Ovary (tissue), 9 donors: ENCODE measurements around the gene TIGD2. TPM values are rescaled to one million over a fixed set of nuclear protein-coding genes. Genes with fewer than 3 reads are reported as not detected.

ENCODE experiments used
- DNase-seq, 5 donors: peaks; one replicate each; pipeline ENCODE4 v3.0.0-alpha.2; 2019 to 2020
- H3K27ac ChIP-seq, 2 donors: fragments of 200-600 bp; one replicate each; pipeline versions ENCODE4 v1.5.1 to v1.8.0; 2019 to 2022
- H3K27me3 ChIP-seq: fragments of 200-600 bp; one replicate; pipeline ENCODE4 v1.8.0; 2022
- H3K36me3 ChIP-seq: fragments of 200-600 bp; sonication (generic); one replicate; pipeline ENCODE4 v1.5.1; 2019
- H3K4me1 ChIP-seq: one replicate; pipeline ENCODE4 v1.8.1; 2013; ENCODE audit warnings: mild to moderate bottlenecking, moderate library complexity; ENCODE audit not compliant: insufficient read depth
- H3K4me3 ChIP-seq: fragments of 200-600 bp; sonication (generic); one replicate; pipeline ENCODE4 v1.5.1; 2017
- H3K9me3 ChIP-seq, 2 donors: fragments of 200-600 bp in 1 of 2; sonication (generic) in 1 of 2; one replicate each; pipeline versions ENCODE4 v1.5.1 to v1.8.1; 2013 to 2019; ENCODE audit warnings: mild to moderate bottlenecking in 1 of 2, moderate library complexity in 1 of 2
- EP300 ChIP-seq: sonication (generic); formaldehyde crosslinking; IDR thresholded peaks from one replicate; pipeline ENCODE4 v1.6.1; 2017; ENCODE audit warnings: antibody characterized with exemption
- POLR2A ChIP-seq: fragments of 450-650 bp; IDR thresholded peaks from one replicate; pipeline ENCODE4 v1.6.1; 2017; ENCODE audit warnings: antibody characterized with exemption, mild to moderate bottlenecking, moderate library complexity
- WGBS, 3 donors: extraction: QIAGEN DNeasy Blood & Tissue Kit in 1 of 3; methylation state at CpG; one replicate each; pipeline versions ENCODE4 v1.1.5 to v1.1.7; 2013 to 2017; 5-methylcytosine and 5-hydroxymethylcytosine counted together
- intact Hi-C, 4 donors: fragments of 100-400 bp; cut with DNase I; formaldehyde crosslinking; loops; one replicate each; pipeline versions ENCODE4 v1.11.0 to v1.15.1; 2022 to 2023
- polyA plus RNA-seq, 2 donors: library from polyadenylated mRNA; stranded (reverse); fragments of 200-250 nt in 1 of 2; fragments of 350-450 nt in 1 of 2; fragmentation: Illumina TruSeq in 1 of 2; extraction: RNeasy Lipid Tissue Mini Kit (QIAGEN cat#74804) in 1 of 2; gene quantifications; one replicate each; pipeline ENCODE4 v1.2.3, GENCODE V29; 2013 to 2014
- total RNA-seq, 7 donors: library from RNA; depleted of rRNA in 2 of 7; stranded (reverse); fragments of >200 nt in 2 of 7; fragmentation: NEBNext Ultra II Directional in 3 of 7; extraction: Animal tissue kit (Norgen Biotek cat#: 25700) in 3 of 7; gene quantifications; one replicate each; pipeline versions ENCODE4 v1.1.0 to v1.2.4, GENCODE V29; 2016 to 2023
- TF ChIP-seq, protein P1 (sequence below), 3 donors: fragments of 450-650 bp in 2 of 3; fragments of 200-600 bp in 1 of 3; IDR thresholded peaks; one replicate each; pipeline versions ENCODE4 v1.5.1 to v1.8.0; 2016 to 2022; ENCODE audit warnings: antibody characterized with exemption in 3 of 3, mild to moderate bottlenecking in 1 of 3
- donor health status: DM: no; HTN: no; CAD: no; lungs with moderate emphysema.
- donor health status: DM: no; HTN: no; CAD: no.
- donor health status: Bipolar disorder and iron deficiency.
- donor health status: DM: yes; HTN: yes; CAD: no.
- donor health status: DM: no; HTN: no; CAD: no.
- donor health status: DM: yes; HTN: yes; CAD: no.

TIGD2 gene
- total and polyA plus RNA-seq, 9 donors, result 1.5 to 4.0 (median 2.4) TPM

DNA sequence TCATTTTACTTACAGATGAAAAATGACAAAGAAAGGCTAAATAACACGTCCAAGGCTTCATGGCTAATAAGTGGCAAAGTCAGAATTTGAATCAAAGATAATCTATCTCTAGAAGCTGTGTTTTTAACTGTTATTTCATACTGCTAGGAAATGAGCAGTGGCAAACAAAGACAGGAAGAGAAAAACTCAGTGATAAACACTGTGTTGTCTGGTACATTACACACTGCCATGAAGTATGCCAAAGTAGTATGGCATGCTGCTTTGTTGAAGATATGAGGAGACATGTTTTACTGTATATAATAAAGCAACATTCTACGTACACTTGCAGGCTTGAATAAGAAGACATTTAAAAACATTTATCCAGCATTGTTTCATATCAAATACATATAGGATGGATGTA, 49.5 kb downstream of the TIGD2 start:
- Histone ChIP-seq H3K36me3 (no peaks in the 10 kb centered on the region), H3K4me1 (no peaks in the 10 kb centered on the region), H3K27ac (no peak overlapping the region), H3K9me3 (no peaks in the 10 kb centered on the region), H3K4me3 (no peak overlapping the region), H3K27me3 (no peaks in the 10 kb centered on the region)
- no peak for TF ChIP-seq EP300
- TF ChIP-seq, protein P1, sequence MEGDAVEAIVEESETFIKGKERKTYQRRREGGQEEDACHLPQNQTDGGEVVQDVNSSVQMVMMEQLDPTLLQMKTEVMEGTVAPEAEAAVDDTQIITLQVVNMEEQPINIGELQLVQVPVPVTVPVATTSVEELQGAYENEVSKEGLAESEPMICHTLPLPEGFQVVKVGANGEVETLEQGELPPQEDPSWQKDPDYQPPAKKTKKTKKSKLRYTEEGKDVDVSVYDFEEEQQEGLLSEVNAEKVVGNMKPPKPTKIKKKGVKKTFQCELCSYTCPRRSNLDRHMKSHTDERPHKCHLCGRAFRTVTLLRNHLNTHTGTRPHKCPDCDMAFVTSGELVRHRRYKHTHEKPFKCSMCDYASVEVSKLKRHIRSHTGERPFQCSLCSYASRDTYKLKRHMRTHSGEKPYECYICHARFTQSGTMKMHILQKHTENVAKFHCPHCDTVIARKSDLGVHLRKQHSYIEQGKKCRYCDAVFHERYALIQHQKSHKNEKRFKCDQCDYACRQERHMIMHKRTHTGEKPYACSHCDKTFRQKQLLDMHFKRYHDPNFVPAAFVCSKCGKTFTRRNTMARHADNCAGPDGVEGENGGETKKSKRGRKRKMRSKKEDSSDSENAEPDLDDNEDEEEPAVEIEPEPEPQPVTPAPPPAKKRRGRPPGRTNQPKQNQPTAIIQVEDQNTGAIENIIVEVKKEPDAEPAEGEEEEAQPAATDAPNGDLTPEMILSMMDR (IDR thresholded peaks at IDR 0.05), result no peak
- TF ChIP-seq POLR2A, result no peak
- 83 to 91% (median 90%) methylated on average over 2 of the region's 2 CpGs for WGBS, 3 donors
- intact Hi-C loops, result no loop called here
- DNase-seq, result no peak

DNA sequence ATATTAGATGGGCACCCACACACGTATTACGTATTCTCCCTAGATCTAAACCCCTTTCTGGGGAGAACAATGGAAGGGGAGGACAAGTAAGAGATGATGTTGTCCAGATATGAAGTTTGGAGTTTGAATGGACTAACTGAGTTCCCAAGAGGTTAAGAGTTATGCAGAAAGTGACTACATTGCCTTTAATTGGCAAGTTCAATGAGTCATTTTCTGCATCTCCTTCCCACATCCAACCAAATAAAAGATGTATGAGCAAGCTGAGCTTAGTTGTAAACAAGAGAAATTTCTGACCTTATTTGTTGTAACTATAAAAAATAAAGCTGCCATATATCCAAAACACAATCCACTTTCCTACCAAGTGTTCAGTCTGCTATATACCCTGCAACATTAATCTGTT, 50.5 kb downstream of the TIGD2 start:
- no peak for DNase-seq
- Histone ChIP-seq H3K27me3 (no peaks in the 10 kb centered on the region), H3K27ac (no peak overlapping the region), H3K36me3 (no peaks in the 10 kb centered on the region), H3K4me1 (no peaks in the 10 kb centered on the region), H3K9me3 (no peaks in the 10 kb centered on the region), H3K4me3 (no peak overlapping the region)
- 88 to 95% (median 89%) methylated on average over 2 of the region's 2 CpGs for WGBS, 3 donors
- TF ChIP-seq POLR2A (no peak), EP300 (no peak)
- TF ChIP-seq, protein P1 (IDR thresholded peaks at IDR 0.05), result no peak
- intact Hi-C loops, result no loop called here

DNA sequence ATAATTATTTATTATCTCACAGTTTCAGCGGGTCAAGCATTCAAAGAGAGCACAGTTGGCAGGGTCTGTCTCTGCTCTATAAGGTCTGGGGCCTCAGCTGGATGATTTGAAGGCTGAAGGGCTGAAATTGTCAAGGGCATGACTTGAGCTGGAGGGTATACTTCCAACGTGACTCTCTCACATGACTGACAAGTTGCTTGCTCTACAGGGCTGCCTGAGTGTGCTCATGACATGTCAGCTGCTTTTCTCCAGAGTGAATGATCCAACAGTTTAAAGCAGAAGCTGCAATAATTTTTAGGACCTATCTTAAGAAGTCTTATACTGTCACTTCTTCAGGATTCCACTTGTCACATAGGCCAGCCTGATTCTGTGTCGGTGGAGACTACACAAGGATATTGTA, 51.2 kb downstream of the TIGD2 start:
- 65 to 78% (median 70%) methylated on average over 3 of the region's 3 CpGs for WGBS, 3 donors
- no peak for DNase-seq
- Histone ChIP-seq H3K36me3 (no peaks in the 10 kb centered on the region), H3K27me3 (no peaks in the 10 kb centered on the region), H3K27ac (no peak overlapping the region), H3K4me3 (no peak overlapping the region), H3K9me3 (no peaks in the 10 kb centered on the region), H3K4me1 (no peaks in the 10 kb centered on the region)
- intact Hi-C loops, result no loop called here
- TF ChIP-seq EP300 (no peak), POLR2A (no peak)
- TF ChIP-seq, protein P1 (IDR thresholded peaks at IDR 0.05), result no peak

DNA sequence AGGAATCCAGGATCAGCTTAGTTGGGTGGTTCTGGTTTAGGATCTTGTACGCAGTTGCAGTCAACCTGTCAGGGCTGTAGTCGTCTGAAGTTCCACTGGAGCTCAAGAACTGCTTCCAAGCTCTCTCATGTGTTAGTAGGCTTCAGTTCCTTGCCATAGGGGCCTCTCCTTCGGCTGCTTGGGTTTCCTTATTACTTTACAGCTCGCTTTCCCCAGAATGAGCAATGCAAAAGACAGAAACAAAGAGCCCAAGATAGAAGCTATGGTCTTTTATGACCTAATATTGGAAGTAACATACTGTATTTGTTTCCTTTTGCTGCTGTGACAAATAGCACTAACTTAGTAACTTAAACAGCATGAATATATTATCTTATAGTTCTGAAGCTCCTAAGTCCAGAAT, 51.7 kb downstream of the TIGD2 start:
- no peaks in the 10 kb centered on the region for H3K36me3 ChIP-seq
- TF ChIP-seq POLR2A (no peak), EP300 (no peak)
- TF ChIP-seq, protein P1 (IDR thresholded peaks at IDR 0.05), result no peak
- intact Hi-C loops, result no loop called here
- no peaks in the 10 kb centered on the region for H3K4me1 ChIP-seq
- H3K9me3 ChIP-seq, result no peaks in the 10 kb centered on the region
- WGBS, 3 donors, result 92 to 93% (median 92%) methylated on average over 4 of the region's 4 CpGs
- H3K4me3 ChIP-seq, result no peak overlapping the region
- H3K27me3 ChIP-seq, result no peaks in the 10 kb centered on the region
- no peak overlapping the region for H3K27ac ChIP-seq
- no peak for DNase-seq

DNA sequence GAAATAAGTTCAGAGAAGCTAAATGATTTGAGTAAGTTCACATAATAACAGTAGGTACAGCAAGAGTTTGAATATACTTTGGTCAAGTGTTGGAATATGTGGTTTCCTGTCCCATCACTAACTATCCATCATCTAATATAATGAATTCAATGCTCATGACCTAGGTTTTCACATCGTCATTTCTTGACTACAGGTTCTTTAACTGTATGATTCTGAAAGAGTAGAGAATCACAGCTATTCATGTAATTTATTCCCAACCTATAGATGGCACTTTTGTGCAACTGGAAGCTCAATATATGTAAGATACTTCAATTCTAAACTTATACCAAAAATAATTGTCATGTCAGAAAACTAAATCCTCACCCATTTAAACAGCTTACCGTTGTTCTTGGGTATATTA, 53.1 kb downstream of the TIGD2 start:
- Histone ChIP-seq H3K9me3 (no peaks in the 10 kb centered on the region), H3K27me3 (no peaks in the 10 kb centered on the region), H3K4me1 (no peaks in the 10 kb centered on the region), H3K4me3 (no peak overlapping the region), H3K36me3 (no peaks in the 10 kb centered on the region), H3K27ac (no peak overlapping the region)
- TF ChIP-seq, protein P1 (IDR thresholded peaks at IDR 0.05), result no peak
- TF ChIP-seq POLR2A (no peak), EP300 (no peak)
- DNase-seq, result no peak
- intact Hi-C loops, result no loop called here
- WGBS, 3 donors, result 52 to 73% (median 59%) methylated on average over 2 of the region's 2 CpGs
